ENCODE measurements around the gene OR10V1.

Gene OR10V1

DNA sequence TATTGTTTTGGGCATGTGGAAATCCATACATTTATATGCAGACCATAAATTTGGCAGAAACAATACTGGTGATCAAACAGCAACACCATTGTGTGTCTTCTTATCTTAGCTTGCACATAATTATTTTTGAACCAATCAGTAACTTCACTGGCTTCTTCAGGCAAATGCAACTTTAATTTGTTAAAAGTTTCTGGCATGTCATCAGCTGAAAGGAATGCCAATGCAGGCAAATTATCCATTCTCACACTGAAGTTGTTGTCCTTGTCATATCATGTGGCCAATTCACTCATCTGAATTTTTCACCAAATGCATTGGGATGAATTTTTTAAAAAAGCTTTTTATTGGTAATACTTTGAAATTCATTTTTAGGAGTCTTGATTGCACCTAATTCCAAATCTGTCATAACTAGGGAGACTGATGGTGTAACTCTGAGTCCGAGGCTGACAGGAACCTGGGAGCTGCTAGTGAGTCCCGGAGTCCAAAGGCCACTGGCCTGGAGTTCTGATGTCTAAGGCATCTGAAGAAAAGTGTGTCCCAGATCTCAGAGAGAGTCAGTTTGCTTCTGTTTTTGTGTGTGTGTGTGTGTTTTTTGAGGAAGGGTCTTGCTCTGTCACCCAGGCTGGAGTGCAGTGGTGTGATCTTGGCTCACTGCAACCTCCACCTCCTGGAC lies 17.4 kb upstream of the OR10V1 start:
- in situ Hi-C loops (cut with MboI; ENCODE audit: low sequenced_read_pairs, unreplicated experiment) = no loop called here
- TF ChIP-seq, protein P1, sequence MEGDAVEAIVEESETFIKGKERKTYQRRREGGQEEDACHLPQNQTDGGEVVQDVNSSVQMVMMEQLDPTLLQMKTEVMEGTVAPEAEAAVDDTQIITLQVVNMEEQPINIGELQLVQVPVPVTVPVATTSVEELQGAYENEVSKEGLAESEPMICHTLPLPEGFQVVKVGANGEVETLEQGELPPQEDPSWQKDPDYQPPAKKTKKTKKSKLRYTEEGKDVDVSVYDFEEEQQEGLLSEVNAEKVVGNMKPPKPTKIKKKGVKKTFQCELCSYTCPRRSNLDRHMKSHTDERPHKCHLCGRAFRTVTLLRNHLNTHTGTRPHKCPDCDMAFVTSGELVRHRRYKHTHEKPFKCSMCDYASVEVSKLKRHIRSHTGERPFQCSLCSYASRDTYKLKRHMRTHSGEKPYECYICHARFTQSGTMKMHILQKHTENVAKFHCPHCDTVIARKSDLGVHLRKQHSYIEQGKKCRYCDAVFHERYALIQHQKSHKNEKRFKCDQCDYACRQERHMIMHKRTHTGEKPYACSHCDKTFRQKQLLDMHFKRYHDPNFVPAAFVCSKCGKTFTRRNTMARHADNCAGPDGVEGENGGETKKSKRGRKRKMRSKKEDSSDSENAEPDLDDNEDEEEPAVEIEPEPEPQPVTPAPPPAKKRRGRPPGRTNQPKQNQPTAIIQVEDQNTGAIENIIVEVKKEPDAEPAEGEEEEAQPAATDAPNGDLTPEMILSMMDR (IDR thresholded peaks at IDR 0.05; ENCODE audit: borderline replicate concordance, control extremely low read depth, extremely low read depth, insufficient read depth, missing control alignments) = no peak
- DNase-seq (ENCODE audit: low spot score) = no peak

DNA sequence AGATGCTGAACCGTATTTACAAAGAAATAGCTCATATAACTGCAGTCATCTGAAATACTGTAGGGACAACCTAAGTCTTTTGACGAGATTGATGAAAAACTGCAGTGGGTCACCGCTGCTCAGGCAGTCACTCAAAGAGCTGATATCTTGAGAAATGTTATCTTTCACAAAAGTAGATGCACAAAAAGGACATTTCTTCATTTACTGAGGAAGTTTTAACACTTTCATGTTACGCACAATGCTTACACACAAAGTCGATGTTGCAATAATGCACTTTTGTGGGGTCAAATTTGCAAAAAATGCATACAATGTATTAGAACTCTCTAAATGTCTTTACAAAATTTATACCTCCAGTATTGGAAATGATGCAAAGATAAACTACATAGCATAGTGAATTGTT lies 16.2 kb upstream of the OR10V1 start:
- TF ChIP-seq, protein P1 (IDR thresholded peaks at IDR 0.05; ENCODE audit: borderline replicate concordance, control extremely low read depth, extremely low read depth, insufficient read depth, missing control alignments) = no peak
- in situ Hi-C loops (cut with MboI; ENCODE audit: low sequenced_read_pairs, unreplicated experiment) = no loop called here
- no peak for DNase-seq (ENCODE audit: low spot score)

DNA sequence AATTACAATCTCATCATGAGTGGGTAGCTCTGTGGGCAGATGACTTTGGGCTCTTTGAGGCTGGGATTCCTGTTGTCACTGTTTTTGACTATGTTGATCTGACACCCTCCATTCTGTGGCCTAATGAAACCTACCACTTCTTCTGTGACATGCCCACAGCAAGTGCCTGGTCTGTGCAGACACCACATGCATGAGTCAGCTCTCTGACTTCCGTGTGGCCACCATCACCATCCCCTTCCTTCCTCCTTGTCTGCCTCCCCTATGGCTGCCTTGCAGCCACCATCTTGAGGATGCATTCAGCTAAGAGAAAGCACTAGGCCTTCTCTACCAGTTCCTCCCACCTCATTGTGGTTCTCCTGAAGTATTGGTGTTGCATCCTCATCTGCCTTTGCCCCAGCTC lies 15.3 kb upstream of the OR10V1 start:
- TF ChIP-seq, protein P1 (IDR thresholded peaks at IDR 0.05; ENCODE audit: borderline replicate concordance, control extremely low read depth, extremely low read depth, insufficient read depth, missing control alignments) = no peak
- in situ Hi-C loops (cut with MboI; ENCODE audit: low sequenced_read_pairs, unreplicated experiment) = no loop called here
- no peak for DNase-seq (ENCODE audit: low spot score)

DNA sequence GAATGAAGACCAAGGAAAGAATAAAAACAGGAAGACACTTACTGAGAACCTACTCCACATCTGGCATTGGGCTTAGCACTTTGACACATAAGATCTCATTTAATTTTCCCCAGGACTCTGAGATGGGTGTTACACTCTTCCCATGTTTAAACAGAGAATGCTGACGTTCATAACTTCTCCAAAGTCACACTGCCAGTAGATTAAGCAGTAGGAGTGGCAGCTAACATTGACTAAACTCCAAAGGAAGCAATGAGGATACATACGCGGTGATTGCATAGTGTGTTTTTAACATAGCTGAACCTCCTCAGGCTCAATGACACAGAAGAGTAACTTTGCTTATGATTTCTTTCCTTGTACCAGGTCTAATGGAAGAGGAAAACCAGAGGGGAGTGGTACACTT lies 14.5 kb upstream of the OR10V1 start:
- TF ChIP-seq, protein P1 (IDR thresholded peaks at IDR 0.05; ENCODE audit: borderline replicate concordance, control extremely low read depth, extremely low read depth, insufficient read depth, missing control alignments) = no peak
- in situ Hi-C loops (cut with MboI; ENCODE audit: low sequenced_read_pairs, unreplicated experiment) = no loop called here
- DNase-seq (ENCODE audit: low spot score) = no peak

DNA sequence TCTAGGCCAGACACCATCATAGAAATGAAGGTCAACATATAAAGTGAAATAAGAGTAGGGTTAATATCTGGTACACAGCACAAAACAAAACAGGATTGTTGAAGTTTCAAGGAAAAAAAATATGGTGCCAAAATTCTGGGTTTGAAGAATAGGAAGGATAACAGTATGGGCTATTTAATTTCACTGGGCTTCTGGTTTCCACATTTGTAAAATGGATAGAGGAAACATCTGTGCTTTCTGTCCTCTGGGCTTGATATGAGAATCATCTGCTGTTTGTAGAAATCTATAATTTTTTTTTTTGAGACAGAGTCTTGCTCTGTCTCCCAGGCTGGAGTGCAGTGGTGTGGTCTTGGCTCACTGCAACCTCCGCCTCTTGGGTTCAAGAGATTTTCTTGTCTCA lies 13.8 kb upstream of the OR10V1 start:
- in situ Hi-C loops (cut with MboI; ENCODE audit: low sequenced_read_pairs, unreplicated experiment) = no loop called here

DNA sequence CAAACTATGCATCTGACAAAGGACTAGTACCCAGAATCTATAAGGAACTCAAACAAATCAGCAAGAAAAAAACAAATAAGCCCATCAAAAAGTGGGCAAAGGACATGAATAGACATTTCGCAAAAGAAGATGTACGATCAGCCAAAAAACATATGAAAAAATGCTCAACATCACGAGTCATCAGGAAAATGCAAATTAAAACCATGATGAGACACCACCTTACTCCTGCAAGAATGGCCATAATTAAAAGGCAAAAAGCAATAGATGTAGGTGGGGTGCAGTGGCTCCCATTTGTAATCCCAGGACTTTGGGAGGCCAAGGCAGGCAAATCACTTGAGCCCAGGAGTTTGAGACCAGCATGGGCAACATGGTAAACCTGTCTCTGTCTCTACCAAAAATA lies 10.4 kb upstream of the OR10V1 start:
- TF ChIP-seq, protein P1 (IDR thresholded peaks at IDR 0.05; ENCODE audit: borderline replicate concordance, control extremely low read depth, extremely low read depth, insufficient read depth, missing control alignments) = no peak
- in situ Hi-C loops (cut with MboI; ENCODE audit: low sequenced_read_pairs, unreplicated experiment) = no loop called here
- no peak for DNase-seq (ENCODE audit: low spot score)

More for the DNA sequence above, 13.8 kb upstream of the OR10V1 start:
- TF ChIP-seq, protein P1 (IDR thresholded peaks at IDR 0.05; ENCODE audit: borderline replicate concordance, control extremely low read depth, extremely low read depth, insufficient read depth, missing control alignments) = no peak
- DNase-seq (ENCODE audit: low spot score) = no peak

Data from GM13976 (cell line).